ENCODE measurements around the gene MIPOL1. TPM values are rescaled to one million over a fixed set of nuclear protein-coding genes. Genes with fewer than 3 reads are reported as not detected.
"Not testable (repeated sequence)": the region's sequence is repeated elsewhere in the genome, so short reads cannot be mapped to it uniquely, and the experiment has no call there.

Gene MIPOL1
- total and polyA plus RNA-seq, 4 donors: 0.51 to 6.6 (median 1.9) TPM

DNA sequence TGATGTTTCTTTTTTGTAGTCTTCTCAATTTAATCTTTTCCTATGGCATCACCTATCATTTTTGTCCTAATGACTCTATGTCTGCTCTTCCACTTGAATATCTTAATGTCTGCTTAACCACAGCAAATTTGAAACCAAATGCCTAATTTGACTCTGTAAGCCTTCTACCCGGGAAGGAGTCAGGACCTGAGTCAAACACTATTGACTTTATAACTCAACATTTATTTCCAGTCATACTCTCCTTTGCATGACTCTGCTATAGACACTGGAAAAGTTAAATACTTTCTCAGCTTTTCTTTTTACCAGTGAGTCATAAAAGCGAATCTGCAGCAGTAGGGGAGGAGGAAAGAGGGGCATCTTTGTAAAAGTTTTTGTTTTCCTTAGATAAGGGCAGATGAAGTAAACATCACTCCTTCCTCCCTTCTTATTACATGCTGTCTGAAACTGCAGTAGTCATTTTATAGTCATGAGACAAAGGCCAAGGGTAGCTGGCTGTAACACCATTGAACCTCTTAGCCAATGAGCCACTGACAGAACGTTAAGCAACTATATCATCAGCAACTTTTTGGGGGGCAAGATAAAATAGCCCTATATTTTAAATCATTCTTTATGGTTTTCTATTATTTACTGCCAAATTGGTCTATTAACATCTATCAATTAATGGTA, 179.3 kb downstream of the MIPOL1 start (continued):
- no peak for TF ChIP-seq GABPA (IDR thresholded peaks at IDR 0.05 in 1 of 2, conservative IDR thresholded peaks at IDR 0.05 in 1 of 2)
- no peak for TF ChIP-seq FOXA1 (IDR thresholded peaks at IDR 0.05)
- no peak for TF ChIP-seq HNF4A (conservative IDR thresholded peaks at IDR 0.05)
- no peak for TF ChIP-seq HNF4G (IDR thresholded peaks at IDR 0.05)
- TF ChIP-seq FOXA2 (IDR thresholded peaks at IDR 0.05): no peak

DNA sequence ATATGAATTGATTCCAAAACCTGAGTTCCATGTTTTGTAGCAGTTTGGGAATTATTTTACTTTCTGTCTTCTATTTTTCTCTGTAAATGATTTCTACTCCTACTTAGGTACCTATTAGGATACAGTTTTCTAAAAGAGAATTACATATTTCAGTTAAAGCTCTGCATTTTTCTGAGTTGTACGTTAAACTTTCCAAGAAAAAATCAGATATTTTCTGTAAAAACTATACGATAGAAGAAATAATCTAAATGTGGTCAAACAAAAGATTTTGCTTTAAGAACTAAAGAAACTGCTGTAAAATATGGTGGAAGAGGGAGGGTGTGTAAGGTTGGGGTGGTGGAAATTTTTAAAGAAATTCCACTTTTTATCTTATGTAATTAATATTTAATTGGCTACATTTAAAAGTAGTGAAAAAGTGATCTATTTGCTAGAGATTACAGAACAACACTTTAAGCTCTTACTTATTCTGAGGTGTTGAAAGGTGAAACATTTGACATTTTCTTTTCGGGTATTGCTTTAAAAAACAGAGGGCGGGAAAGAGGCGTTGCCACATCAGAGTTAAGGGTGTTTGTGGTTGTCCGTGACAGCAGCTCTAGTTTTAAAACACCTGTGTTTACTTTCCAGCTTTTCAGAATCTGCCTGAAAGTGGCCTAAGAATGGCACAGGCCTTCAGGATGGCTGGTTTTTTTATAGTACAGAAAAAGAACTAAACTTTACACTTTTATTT, 187.3 kb downstream of the MIPOL1 start:
- Histone ChIP-seq H3K9ac (ENCODE audit: low read depth in 1 of 2, low read length in 2 of 2) (peak overlapping the region in 1 of 2 donors; percentile 56), H3K36me3 (ENCODE audit: control insufficient read depth in 4 of 4, insufficient read depth in 3 of 4, low read depth in 1 of 4, low read length in 3 of 4) (no peaks in the 10 kb centered on the region), H3K4me3 (ENCODE audit: low read depth in 1 of 3, low read length in 3 of 3) (no peak overlapping the region), H3K27ac (ENCODE audit: low read depth in 1 of 2, low read length in 2 of 2) (peak overlapping the region in 1 of 2 donors; percentile 3), H3K9me3 (ENCODE audit: control insufficient read depth in 4 of 4, low read length in 3 of 4) (no peaks in the 10 kb centered on the region), H3K4me1 (ENCODE audit: control insufficient read depth in 4 of 4, insufficient read depth in 4 of 4, low read length in 3 of 4) (peaks cover 0 to 2% (median 0%) of the 10 kb centered on the region in 4 donors), H3K27me3 (ENCODE audit: control insufficient read depth in 4 of 4, insufficient read depth in 4 of 4, low read length in 3 of 4) (no peaks in the 10 kb centered on the region)
- TF ChIP-seq FOXA2 (IDR thresholded peaks at IDR 0.05) (peak; percentile 74), FOXA1 (IDR thresholded peaks at IDR 0.05) (peak; percentile 67), NR2F2 (IDR thresholded peaks at IDR 0.05) (no peak), EGR1 (IDR thresholded peaks at IDR 0.05; ENCODE audit: low read depth in 2 of 2) (no peak), HNF4A (conservative IDR thresholded peaks at IDR 0.05) (peak; percentile 20 to 29), RAD21 (IDR thresholded peaks at IDR 0.05) (peak; percentile 33 to 51), YY1 (IDR thresholded peaks at IDR 0.05) (peak; percentile 43), JUND (IDR thresholded peaks at IDR 0.05) (no peak), GABPA (IDR thresholded peaks at IDR 0.05 in 1 of 2, conservative IDR thresholded peaks at IDR 0.05 in 1 of 2) (no peak), RXRA (IDR thresholded peaks at IDR 0.05) (peak in 1 of 2 donors; percentile 35), SP1 (IDR thresholded peaks at IDR 0.05) (peak; percentile 14)
- TF ChIP-seq, protein P1, sequence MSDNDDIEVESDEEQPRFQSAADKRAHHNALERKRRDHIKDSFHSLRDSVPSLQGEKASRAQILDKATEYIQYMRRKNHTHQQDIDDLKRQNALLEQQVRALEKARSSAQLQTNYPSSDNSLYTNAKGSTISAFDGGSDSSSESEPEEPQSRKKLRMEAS (IDR thresholded peaks at IDR 0.05): peak; percentile 38
- TF ChIP-seq, protein P2, sequence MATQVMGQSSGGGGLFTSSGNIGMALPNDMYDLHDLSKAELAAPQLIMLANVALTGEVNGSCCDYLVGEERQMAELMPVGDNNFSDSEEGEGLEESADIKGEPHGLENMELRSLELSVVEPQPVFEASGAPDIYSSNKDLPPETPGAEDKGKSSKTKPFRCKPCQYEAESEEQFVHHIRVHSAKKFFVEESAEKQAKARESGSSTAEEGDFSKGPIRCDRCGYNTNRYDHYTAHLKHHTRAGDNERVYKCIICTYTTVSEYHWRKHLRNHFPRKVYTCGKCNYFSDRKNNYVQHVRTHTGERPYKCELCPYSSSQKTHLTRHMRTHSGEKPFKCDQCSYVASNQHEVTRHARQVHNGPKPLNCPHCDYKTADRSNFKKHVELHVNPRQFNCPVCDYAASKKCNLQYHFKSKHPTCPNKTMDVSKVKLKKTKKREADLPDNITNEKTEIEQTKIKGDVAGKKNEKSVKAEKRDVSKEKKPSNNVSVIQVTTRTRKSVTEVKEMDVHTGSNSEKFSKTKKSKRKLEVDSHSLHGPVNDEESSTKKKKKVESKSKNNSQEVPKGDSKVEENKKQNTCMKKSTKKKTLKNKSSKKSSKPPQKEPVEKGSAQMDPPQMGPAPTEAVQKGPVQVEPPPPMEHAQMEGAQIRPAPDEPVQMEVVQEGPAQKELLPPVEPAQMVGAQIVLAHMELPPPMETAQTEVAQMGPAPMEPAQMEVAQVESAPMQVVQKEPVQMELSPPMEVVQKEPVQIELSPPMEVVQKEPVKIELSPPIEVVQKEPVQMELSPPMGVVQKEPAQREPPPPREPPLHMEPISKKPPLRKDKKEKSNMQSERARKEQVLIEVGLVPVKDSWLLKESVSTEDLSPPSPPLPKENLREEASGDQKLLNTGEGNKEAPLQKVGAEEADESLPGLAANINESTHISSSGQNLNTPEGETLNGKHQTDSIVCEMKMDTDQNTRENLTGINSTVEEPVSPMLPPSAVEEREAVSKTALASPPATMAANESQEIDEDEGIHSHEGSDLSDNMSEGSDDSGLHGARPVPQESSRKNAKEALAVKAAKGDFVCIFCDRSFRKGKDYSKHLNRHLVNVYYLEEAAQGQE (IDR thresholded peaks at IDR 0.05): peak; percentile 34
- TF ChIP-seq, protein P3, sequence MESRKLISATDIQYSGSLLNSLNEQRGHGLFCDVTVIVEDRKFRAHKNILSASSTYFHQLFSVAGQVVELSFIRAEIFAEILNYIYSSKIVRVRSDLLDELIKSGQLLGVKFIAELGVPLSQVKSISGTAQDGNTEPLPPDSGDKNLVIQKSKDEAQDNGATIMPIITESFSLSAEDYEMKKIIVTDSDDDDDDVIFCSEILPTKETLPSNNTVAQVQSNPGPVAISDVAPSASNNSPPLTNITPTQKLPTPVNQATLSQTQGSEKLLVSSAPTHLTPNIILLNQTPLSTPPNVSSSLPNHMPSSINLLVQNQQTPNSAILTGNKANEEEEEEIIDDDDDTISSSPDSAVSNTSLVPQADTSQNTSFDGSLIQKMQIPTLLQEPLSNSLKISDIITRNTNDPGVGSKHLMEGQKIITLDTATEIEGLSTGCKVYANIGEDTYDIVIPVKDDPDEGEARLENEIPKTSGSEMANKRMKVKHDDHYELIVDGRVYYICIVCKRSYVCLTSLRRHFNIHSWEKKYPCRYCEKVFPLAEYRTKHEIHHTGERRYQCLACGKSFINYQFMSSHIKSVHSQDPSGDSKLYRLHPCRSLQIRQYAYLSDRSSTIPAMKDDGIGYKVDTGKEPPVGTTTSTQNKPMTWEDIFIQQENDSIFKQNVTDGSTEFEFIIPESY (IDR thresholded peaks at IDR 0.05): no peak
- 49% methylated on average over 6 of the region's 6 CpGs for WGBS
- no peak for DNase-seq (ENCODE audit: low spot score)

DNA sequence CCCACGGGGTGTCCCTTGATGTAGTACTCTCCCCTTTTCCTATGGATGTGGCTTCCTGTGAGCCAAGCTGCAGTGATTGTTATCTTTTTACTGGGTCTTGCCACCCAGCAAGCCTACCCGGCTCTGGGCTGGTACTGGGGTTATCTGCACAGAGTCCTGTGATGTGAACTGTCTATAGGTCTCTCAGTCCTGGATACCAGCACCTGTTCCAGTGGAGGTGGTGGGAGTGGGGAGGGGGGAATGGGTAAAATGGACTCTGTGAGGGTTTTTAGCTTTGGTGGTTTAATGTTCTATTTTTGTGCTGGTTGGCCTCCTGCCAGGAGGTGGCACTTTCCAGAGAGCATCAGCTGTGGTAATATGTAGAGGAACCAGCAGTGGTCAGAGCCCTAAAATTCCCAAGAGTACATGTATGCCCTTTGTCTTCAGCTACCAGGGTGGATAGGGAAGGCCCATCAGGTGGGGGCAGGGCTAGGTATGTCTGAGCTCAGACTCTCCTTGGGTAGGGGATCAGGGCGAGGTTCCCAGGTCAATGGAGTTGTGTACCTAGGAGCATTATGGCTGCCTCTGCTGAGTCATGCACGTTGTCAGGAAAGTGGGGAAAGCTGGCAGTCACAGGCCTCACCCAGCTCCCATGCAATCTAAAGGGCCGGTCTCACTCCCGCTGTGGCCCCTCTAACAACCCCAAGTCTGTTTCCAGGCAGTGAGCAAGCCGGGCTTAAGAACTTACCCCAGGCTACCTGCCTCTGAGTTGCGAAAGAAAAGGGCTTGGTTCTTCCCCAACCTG, 199.6 kb downstream of the MIPOL1 start:
- WGBS: 88% methylated on average over 8 of the region's 8 CpGs
- not testable (repeated sequence) for DNase-seq (ENCODE audit: low spot score); H3K4me3 ChIP-seq (ENCODE audit: low read depth in 1 of 3, low read length in 3 of 3); H3K9ac ChIP-seq (ENCODE audit: low read depth in 1 of 2, low read length in 2 of 2); H3K4me1 ChIP-seq (ENCODE audit: control insufficient read depth in 4 of 4, insufficient read depth in 4 of 4, low read length in 3 of 4); H3K36me3 ChIP-seq (ENCODE audit: control insufficient read depth in 4 of 4, insufficient read depth in 3 of 4, low read depth in 1 of 4, low read length in 3 of 4); H3K9me3 ChIP-seq (ENCODE audit: control insufficient read depth in 4 of 4, low read length in 3 of 4); H3K27me3 ChIP-seq (ENCODE audit: control insufficient read depth in 4 of 4, insufficient read depth in 4 of 4, low read length in 3 of 4); H3K27ac ChIP-seq (ENCODE audit: low read depth in 1 of 2, low read length in 2 of 2)
